ENCODE measurements around the gene KIF1C.
"Not testable (repeated sequence)": the region's sequence is repeated elsewhere in the genome, so short reads cannot be mapped to it uniquely, and the experiment has no call there.

DNA sequence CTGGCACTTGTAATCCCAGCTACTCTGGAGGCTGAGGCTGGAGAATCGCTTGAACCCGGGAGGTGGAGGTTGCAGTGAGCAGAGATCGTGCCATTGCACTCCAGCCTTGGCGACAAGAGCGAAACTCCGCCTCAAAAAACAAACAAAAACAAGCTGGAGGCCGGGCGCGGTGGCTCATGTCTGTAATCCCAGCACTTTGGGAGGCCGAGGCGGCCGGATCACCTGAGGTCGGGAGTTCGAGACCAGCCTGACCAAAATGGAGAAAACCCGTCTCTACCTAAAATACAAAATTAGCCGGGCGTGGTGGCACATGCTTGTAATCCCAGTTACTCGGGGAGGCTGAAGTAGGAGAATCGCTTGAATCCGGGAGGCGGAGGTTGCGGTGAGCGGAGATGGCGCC, 79.5 kb downstream of the KIF1C start:
- not testable (repeated sequence) for TF ChIP-seq CTCF (IDR thresholded peaks at IDR 0.05; ENCODE audit: low read depth, low read length, missing input control); YY1 (IDR thresholded peaks at IDR 0.05)
